OCI-LY3 (cell line): ENCODE data around the gene MTERF2.

Experiments
- H2AFZ ChIP-seq: fragments of 200-600, 300-600 bp; shearing (Covaris generic); 2 replicates; pipeline ENCODE4 v1.6.0; 2014; ENCODE audit warnings: antibody characterized with exemption, low read depth, low read length
- H3K27ac ChIP-seq: fragments of 200-600, 300-600 bp; sonication (generic); 2 replicates; pipeline ENCODE4 v1.5.1; 2014; ENCODE audit warnings: mild to moderate bottlenecking, low read length, moderate library complexity, mixed read lengths
- H3K27me3 ChIP-seq: fragments of 200-600, 300-600 bp; sonication (generic); 2 replicates; pipeline ENCODE4 v1.6.1; 2014; ENCODE audit warnings: low read depth, low read length, mixed read lengths
- H3K36me3 ChIP-seq: fragments of 200-600, 300-600 bp; sonication (generic); replicated peaks from 2 replicates; pipeline ENCODE3; 2014; ENCODE audit warnings: low read depth, low read length, mixed read lengths
- H3K4me1 ChIP-seq: fragments of 300-600, 200-600 bp; sonication (generic); 2 replicates; pipeline ENCODE4 v1.6.1; 2014; ENCODE audit warnings: low read length, mixed read lengths
- H3K4me2 ChIP-seq: fragments of 200-600, 300-600 bp; sonication (generic); 2 replicates; pipeline ENCODE4 v1.6.1; 2014; ENCODE audit warnings: low read length, mixed read lengths
- H3K4me3 ChIP-seq: fragments of 300-600, 200-600 bp; sonication (generic); 2 replicates; pipeline ENCODE4 v1.5.1; 2014; ENCODE audit warnings: antibody characterized with exemption, mild to moderate bottlenecking, low read length, moderate library complexity
- H3K79me2 ChIP-seq: fragments of 300-600, 200-600 bp; shearing (Covaris generic); 2 replicates; pipeline ENCODE4 v1.6.1; 2014; ENCODE audit warnings: mild to moderate bottlenecking, low read length, mixed read lengths
- H3K9ac ChIP-seq: fragments of 300-600, 200-600 bp; shearing (Covaris generic); 2 replicates; pipeline ENCODE4 v1.6.0; 2014; ENCODE audit warnings: mild to moderate bottlenecking, low read length, moderate library complexity
- H3K9me3 ChIP-seq: fragments of 200-600, 300-600 bp; shearing (Covaris generic); 2 replicates; pipeline ENCODE4 v1.6.1; 2014; ENCODE audit warnings: low read length, mixed read lengths; ENCODE audit not compliant: insufficient read depth
- H4K20me1 ChIP-seq: fragments of 200-600, 300-600 bp; sonication (generic); 2 replicates; pipeline ENCODE4 v1.6.1; 2016; ENCODE audit warnings: low read length, mixed read lengths; ENCODE audit not compliant: insufficient read depth
- EZH2phosphoT487 ChIP-seq: fragments of 200-600 bp; shearing (Covaris generic); IDR thresholded peaks from 2 replicates; pipeline ENCODE4 v1.6.1; 2018; ENCODE audit warnings: antibody characterized with exemption, mixed run types, low read depth
- TF ChIP-seq, protein P1 (sequence below): fragments of 200-600, 300-600 bp; sonication (generic); IDR thresholded peaks from 2 replicates; pipeline ENCODE4 v1.5.1; 2014; ENCODE audit warnings: antibody characterized with exemption, low read length, low read depth

The MTERF2 gene

DNA sequence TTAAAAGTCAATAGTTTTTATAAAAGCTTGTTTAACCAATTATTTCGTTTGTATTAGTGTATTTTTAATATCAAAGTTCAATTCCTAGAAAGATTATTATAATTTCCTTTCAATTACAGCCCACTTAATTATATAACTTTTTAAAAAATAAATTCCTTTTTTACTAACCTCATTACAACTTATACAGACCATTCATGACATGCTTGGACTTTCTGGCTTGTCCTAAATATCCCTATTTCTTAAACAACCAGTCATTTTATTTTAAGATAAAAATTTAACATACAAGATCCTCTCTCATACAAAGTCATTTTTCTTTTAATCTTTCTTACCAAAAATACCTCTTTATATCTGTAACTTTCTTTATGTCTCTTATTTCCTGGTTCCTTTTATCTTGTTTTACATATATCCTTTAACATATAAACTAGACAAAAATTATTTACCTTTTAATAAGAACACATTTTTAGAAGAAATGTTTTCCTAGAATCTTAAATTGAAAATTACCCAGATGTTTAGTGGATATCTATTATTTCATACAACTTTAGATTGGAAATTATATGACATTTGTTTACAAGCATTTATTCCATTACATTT, 41.6 kb downstream of the MTERF2 start:
- no peaks in the 10 kb centered on the region for H3K4me1 ChIP-seq
- TF ChIP-seq, protein P1, sequence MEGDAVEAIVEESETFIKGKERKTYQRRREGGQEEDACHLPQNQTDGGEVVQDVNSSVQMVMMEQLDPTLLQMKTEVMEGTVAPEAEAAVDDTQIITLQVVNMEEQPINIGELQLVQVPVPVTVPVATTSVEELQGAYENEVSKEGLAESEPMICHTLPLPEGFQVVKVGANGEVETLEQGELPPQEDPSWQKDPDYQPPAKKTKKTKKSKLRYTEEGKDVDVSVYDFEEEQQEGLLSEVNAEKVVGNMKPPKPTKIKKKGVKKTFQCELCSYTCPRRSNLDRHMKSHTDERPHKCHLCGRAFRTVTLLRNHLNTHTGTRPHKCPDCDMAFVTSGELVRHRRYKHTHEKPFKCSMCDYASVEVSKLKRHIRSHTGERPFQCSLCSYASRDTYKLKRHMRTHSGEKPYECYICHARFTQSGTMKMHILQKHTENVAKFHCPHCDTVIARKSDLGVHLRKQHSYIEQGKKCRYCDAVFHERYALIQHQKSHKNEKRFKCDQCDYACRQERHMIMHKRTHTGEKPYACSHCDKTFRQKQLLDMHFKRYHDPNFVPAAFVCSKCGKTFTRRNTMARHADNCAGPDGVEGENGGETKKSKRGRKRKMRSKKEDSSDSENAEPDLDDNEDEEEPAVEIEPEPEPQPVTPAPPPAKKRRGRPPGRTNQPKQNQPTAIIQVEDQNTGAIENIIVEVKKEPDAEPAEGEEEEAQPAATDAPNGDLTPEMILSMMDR, result no peak
- TF ChIP-seq EZH2phosphoT487, result no peak
- no peak overlapping the region for H3K27ac ChIP-seq
- H3K27me3 ChIP-seq, result no peaks in the 10 kb centered on the region
- H3K9me3 ChIP-seq, result peaks cover 27% of the 10 kb centered on the region; the same call in 1 of the 2 replicates
- H2AFZ ChIP-seq, result no peak overlapping the region
- H3K36me3 ChIP-seq, result no peaks in the 10 kb centered on the region
- no peak overlapping the region for H3K9ac ChIP-seq
- no peak overlapping the region for H3K4me3 ChIP-seq
- no peak overlapping the region for H3K4me2 ChIP-seq
- no peaks in the 10 kb centered on the region for H4K20me1 ChIP-seq
- H3K79me2 ChIP-seq, result no peaks in the 10 kb centered on the region

DNA sequence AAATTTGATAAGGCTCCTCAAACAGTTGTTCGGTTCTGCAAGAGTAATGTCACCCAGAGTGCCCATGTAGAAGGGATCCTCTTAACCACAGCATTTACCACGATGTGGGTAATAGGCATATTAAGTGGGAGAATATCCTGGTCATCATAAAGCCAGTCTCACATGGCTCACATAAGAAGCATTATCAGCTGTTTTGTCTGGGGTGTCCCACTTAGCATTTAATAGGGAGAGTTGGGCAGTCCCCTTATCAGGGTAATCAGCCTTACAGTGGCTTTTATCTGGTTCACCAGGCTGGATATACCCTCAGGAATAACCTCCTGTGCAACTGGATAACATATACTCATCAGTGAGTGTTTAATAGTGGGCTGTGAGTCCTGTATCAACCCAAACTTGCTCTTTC, 44.2 kb downstream of the MTERF2 start:
- no peak for TF ChIP-seq EZH2phosphoT487
- TF ChIP-seq, protein P1, result no peak
- Histone ChIP-seq H3K9ac (no peak overlapping the region), H3K27me3 (no peaks in the 10 kb centered on the region), H3K9me3 (peaks cover 8% of the 10 kb centered on the region; the same call in 1 of the 2 replicates), H3K4me2 (no peak overlapping the region), H3K79me2 (no peaks in the 10 kb centered on the region), H2AFZ (no peak overlapping the region), H4K20me1 (no peaks in the 10 kb centered on the region), H3K4me3 (no peak overlapping the region), H3K27ac (no peak overlapping the region), H3K4me1 (no peaks in the 10 kb centered on the region), H3K36me3 (no peaks in the 10 kb centered on the region)

DNA sequence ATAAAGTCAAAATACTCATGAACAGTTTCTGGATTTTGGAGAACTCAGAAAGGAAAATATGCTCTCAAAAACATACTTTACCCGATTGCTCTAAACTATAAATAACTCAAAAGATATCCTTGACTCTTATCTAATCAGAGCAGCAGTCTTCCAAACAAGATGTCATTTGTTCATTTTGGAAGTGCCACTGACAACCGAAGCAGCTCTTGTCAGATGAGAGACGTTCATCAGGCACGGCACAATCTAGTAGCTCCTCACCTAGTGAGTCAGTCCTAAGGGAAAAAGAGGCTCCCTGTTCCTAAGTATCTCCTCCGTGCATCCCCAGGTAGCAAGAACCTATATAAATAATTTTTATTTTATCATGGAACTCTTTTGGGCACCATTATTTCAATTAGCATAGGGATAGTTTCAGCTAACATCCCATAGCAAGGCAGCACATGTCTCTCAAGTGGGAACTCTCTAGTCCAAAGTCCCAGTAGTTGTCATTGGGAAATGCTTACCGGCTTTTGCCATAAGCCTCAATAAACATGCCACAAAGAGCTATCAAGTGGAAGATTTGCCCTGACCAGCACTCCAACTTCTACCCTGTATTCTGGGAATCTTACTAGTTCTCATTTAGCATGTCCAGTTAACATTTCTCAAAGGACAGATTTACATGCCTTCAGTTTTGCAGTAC, 45.3 kb downstream of the MTERF2 start:
- Histone ChIP-seq H4K20me1 (no peaks in the 10 kb centered on the region), H3K79me2 (no peaks in the 10 kb centered on the region), H3K9ac (no peak overlapping the region), H3K4me3 (no peak overlapping the region), H3K36me3 (no peaks in the 10 kb centered on the region), H3K9me3 (peaks cover 4% of the 10 kb centered on the region; the same call in 1 of the 2 replicates), H3K27ac (no peak overlapping the region), H3K4me2 (no peak overlapping the region), H2AFZ (no peak overlapping the region), H3K4me1 (no peaks in the 10 kb centered on the region), H3K27me3 (no peaks in the 10 kb centered on the region)
- TF ChIP-seq, protein P1, result no peak
- no peak for TF ChIP-seq EZH2phosphoT487

DNA sequence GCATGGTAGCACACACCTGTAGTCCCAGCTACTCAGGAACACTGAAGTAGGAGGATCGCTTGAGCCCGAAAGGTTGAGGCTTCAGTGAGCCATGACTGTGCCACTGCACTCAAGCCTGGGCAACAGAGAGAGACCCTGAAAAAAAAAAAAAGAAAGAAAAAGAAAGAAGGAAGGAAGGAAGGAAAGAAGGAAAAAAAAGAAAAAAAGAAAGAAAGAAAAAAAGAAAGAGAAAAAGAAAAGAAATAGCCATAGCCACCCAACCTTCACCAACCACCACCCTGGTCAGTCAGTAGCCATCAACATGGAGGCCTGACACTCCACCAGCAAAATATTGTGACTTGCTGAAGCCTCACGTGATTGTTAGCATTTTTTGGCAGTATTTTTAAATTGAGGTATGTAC, 52.7 kb downstream of the MTERF2 start:
- H4K20me1 ChIP-seq, result no peaks in the 10 kb centered on the region
- no peaks in the 10 kb centered on the region for H3K4me1 ChIP-seq
- H2AFZ ChIP-seq, result no peak overlapping the region
- no peaks in the 10 kb centered on the region for H3K36me3 ChIP-seq
- no peaks in the 10 kb centered on the region for H3K79me2 ChIP-seq
- H3K9ac ChIP-seq, result no peak overlapping the region
- no peak overlapping the region for H3K4me2 ChIP-seq
- H3K27ac ChIP-seq, result no peak overlapping the region
- TF ChIP-seq EZH2phosphoT487, result no peak
- no peak overlapping the region for H3K4me3 ChIP-seq
- H3K27me3 ChIP-seq, result peaks cover 14% of the 10 kb centered on the region
- H3K9me3 ChIP-seq, result no peaks in the 10 kb centered on the region
